T47D (cell line): ENCODE measurements around the gene SLC9A9.

Source experiments
- DNase-seq, 2 experiments: peaks; one replicate each; pipeline versions ENCODE4 v3.0.0 to v3.0.0-alpha.2; 2011 to 2012; ENCODE audit warnings: low read depth in 1 of 2, low spot score in 1 of 2
- JUND ChIP-seq: IDR thresholded peaks from 2 replicates; pipeline ENCODE4 v1.6.1; 2012; ENCODE audit warnings: low read depth
- in situ Hi-C: cut with HindIII; loops from 2 replicates; pipeline ENCODE4 v1.10.0; 2016; ENCODE audit warnings: low sequenced_read_pairs, low pct_unique_long_range_greater_than_20kb

The SLC9A9 gene

DNA sequence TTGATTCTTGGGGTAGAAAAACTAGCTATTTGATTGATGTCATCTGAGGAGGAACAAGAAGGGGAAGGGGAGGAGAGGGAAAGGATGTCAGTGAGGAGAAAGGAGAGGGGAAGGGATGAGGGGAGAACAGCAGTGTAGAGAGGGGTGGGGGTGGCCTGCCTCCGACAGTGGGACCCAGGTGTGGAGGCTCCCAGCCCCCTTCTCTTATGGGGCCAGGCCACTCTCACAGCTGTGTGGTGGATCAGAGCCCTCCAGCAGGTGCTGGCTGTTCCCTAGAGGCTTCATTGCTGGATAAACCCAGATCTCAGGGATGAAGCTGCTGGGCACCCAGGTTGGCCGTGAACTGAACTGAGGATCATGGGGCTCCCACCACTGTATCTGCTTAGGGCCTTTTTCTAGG, 464.2 kb downstream of the SLC9A9 start:
- DNase-seq: no peak
- TF ChIP-seq JUND: no peak
- in situ Hi-C loops: no loop called here

DNA sequence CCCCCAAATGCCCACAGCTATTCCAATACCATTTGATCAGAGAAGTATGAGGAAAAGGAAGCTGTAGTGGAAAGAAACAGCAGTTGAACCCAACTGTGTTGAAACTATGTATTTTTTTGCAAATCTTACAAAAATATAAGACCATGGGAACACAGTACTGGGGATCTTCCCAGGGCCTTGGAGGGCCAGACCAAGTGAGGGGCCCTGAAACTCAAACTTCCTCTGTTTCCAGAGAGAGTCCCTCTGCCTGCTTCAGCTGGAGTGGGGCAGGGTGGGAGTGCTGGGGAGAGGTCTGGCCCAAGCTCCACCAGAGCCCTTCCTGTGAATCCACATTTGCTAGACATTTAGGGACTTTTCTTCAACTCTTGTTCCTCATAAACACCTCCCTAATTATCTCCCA, 464.8 kb downstream of the SLC9A9 start:
- in situ Hi-C loops: no loop called here
- no peak for TF ChIP-seq JUND
- no peak for DNase-seq

DNA sequence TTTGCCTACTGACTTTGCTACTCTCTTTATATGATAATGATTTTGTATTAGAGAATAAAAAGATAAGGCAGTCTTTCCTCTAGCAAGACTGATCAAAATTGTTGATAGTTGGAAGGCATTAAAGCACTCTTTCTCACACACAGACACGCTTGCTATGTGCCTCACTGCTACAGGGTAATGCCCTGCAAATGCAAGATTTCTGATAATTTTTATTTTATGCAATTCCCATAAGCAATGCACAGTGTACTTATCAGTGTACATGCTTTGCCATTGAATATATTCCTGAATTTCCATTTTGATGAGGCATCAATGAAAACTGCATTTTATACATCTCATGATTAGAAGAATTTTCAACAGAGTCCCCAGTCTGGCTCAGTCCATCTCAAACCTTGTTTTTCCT, 465.5 kb downstream of the SLC9A9 start:
- in situ Hi-C loops: no loop called here
- no peak for DNase-seq
- TF ChIP-seq JUND: no peak

DNA sequence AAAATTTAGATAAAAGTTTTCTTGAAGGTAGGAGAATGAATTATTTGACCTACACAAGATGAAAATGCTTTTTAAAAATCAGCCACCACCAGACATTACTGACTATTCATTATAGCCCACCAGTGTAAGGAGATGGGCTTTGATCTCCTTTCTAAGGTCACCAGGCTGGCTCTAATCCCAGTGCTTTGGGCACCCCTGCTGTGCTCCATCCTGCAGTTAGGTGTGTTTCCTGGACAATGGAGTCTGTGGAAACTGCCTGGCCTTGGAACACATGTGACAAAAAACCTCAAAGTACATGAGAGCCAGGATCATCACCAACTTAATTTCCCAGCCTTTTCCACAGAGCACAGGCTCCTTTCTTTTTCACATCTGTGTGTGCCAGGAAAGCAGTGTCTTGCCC, 467.8 kb downstream of the SLC9A9 start:
- DNase-seq: no peak
- in situ Hi-C loops: no loop called here
- no peak for TF ChIP-seq JUND

- DNase-seq: no peak
- TF ChIP-seq JUND: no peak
- in situ Hi-C loops: no loop called here
Measured at GRCh38 chr3:143375698-143376097, 472.6 kb downstream of the SLC9A9 start.

DNA sequence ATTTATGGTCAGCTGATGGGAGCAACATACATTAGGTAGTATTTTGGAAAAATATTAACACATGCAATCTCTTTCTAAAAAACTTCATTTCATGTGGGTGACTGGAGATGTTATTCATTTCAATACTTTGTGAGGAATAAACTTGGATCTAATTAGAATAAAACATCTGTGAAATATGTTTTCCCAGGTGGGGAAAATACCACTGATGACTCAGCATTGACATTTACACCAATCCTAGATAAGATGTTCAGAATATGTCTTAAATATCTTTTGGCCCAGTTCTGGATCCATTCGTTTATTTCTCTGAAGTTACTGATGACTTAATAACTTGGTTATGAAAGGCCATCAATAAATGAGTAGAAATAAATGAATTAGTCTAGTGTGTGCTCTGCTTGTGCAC, 481.1 kb downstream of the SLC9A9 start:
- no peak for DNase-seq
- TF ChIP-seq JUND: no peak
- in situ Hi-C loops: no loop called here

GRCh38 chr3:143366672-143367071, 481.6 kb downstream of the SLC9A9 start:
- in situ Hi-C loops: no loop called here
- TF ChIP-seq JUND: no peak
- DNase-seq: no peak

DNA sequence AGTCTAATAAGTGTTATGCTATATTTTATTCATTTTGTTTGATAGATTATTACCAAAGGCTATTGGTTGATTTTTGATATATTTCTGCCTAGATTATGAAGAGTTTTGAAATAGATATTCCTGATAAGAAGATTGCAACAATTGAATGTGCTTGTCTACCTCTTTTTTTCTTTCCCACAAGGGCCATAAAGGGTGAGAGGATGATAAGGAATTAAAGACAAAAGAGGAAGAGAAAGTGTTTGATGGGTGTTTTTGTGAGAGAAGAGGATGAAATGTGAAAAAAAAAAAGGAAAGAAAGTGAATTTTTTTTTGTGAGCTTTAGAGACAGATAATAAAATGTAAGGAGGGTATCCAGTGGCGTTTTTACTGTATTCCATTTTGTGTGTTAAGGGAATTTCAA, 484.3 kb downstream of the SLC9A9 start:
- in situ Hi-C loops: no loop called here
- DNase-seq: no peak
- no peak for TF ChIP-seq JUND

- TF ChIP-seq JUND: no peak
- no peak for DNase-seq
- in situ Hi-C loops: no loop called here
Measured at GRCh38 chr3:143363276-143363675, 485.0 kb downstream of the SLC9A9 start.

DNA sequence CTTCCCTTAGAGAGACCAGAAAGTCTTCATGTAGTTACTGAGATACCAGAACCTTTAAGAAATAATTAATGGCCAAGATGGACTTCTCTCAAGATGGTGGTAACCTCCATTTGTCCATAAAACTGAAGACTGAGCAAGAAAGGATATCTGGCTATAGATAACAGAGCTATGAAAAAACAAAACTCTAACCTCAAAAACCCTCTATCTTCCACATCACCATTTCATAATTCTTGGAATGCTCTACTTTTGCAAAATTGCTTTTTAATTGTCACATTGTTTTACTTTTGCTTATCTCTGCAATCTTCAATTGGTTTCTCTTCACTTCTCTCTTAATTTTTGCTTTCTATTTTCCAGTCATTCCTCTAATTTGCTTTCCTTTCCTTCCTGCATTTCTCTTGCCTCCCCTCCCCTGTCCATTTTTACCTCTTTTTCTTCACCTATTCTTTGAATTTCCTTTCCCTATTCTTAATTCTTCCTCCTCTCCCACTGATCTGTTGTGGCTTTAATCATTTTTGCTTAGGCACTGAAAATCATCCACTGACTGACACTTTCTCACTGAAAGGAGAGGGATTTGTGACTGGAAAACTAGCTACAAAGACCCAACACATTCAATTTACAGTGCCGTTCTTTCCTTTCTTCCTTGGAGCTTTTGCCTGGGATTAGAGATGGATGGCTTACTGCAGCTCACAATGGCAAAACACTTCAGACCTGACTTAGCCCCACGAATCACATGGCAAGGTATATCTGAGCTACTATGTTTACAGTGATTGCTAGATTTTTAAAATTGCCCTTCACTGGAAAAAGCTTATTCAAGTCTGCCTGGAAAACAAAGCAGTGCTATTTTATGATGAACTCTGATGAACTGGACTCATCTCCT, 485.9 kb downstream of the SLC9A9 start:
- TF ChIP-seq JUND: no peak
- in situ Hi-C loops: no loop called here
- no peak for DNase-seq

DNA sequence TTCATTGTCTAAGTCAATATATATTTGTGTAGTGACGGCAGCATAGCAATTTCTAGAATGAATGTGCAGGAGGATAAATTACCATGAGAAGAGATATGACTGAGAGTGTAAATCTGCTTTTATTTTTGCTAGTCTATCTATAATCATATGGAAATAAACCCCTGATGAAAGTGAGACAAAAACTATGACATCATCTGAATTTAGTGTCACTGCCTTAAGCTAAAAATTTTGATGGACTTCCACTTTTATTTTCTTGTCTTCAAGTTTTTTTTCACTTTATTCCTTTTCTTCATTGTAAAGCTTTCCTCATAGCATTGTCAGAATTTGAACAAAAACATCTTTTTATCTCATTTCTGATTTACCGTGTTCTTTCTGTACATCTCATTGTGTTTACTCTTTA, 486.7 kb downstream of the SLC9A9 start:
- in situ Hi-C loops: no loop called here
- DNase-seq: no peak
- no peak for TF ChIP-seq JUND

DNA sequence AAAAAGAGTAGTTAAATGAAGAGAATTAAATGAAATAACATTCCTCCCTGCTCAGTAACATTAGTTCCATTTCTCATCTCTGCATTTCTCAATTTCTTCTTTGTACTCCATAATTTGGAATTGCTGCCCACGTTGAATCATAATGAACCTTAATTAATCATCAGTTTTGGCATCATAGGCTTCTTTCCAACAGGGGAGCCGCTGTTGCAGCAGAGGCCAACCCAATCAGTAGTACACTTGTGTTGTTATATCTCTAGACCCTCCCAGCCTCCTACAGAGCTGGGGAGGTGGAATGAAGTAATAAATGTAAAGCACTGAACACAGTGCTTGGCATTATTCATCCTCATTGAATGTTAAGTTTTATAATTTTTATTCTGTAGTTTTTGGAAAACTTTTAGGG, 488.0 kb downstream of the SLC9A9 start:
- no peak for TF ChIP-seq JUND
- in situ Hi-C loops: no loop called here
- DNase-seq: no peak

DNA sequence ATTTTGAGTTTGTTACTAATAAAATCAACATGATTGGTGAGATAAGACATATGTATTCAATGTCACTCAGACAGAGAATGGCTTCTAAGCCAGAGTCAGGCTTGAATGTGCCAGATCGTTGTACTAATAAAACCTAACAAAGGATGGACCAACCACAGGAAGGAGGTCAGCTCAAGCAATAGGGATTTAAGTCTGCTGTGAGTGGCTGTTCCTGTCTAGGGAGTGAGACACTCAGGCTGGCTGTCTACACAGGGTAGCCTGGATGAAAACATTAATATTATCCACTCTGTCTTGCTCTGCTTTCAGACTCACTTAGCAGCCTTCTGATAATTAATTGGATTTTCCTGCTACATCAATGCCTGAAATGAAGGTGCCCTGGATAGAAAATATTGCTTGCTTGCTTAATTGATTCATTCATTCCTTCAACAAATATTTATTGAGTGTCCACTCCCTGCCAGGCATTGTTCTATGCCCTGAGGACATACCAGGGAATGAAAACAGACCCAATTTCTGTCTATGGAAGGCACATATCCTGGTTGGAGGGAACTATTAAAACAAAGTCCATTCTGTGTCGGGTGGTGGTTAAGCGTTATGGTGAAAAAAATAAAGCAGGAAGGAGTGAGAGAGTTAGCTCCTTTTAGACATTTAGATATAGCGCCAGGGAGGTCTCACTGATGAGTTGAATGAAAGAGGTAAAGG, 489.3 kb downstream of the SLC9A9 start:
- in situ Hi-C loops: no loop called here

More for the DNA sequence above, 489.3 kb downstream of the SLC9A9 start:
- DNase-seq: peak in 1 of 2 experiments; percentile 19
- TF ChIP-seq JUND: no peak
